Adrenal gland (tissue), 5 donors: ENCODE data around the gene RASAL1.

Source experiments
- POLR2A ChIP-seq, 2 donors: fragments of 450-650 bp; IDR thresholded peaks; one replicate each; pipeline ENCODE4 v1.6.1; 2017; ENCODE audit warnings: antibody characterized with exemption in 2 of 2, mild to moderate bottlenecking in 2 of 2, moderate library complexity in 1 of 2
- TF ChIP-seq, protein P1 (sequence below), 6 experiments: fragments of 450-650 bp in 4 of 6; fragments of 200-600 bp in 2 of 6; sonication (generic) in 1 of 6; IDR thresholded peaks; 1 replicate in 5 of 6; 2 replicates in 1 of 6; pipeline versions ENCODE4 v1.5.1 to v1.8.0; 2016 to 2021; ENCODE audit warnings: antibody characterized with exemption in 6 of 6, mild to moderate bottlenecking in 2 of 6, moderate library complexity in 1 of 6
- donor health status: DM: no; HTN: no; CAD: no.

DNA sequence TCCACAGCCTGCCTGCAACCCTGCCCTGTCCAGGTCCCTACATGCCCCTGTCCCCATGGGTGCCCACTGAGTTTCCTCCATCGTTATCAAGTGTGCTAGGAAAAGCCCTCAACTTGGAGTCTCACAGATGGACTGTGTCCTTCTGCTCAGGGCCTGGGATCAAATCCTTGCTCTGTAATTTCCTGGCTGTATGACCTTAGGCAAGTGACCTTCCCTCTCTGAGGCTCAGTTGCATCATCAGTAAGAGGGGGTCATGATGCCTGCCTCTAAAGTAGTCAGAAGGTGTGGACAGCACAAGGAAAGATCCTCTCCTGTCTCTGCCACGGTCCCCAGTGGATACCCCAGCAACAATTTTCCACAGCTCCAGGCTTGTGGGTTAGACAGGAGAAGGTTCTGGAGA, 22.2 kb downstream of the RASAL1 start:
- TF ChIP-seq POLR2A (IDR thresholded peaks at IDR 0.05) = no peak
- TF ChIP-seq, protein P1, sequence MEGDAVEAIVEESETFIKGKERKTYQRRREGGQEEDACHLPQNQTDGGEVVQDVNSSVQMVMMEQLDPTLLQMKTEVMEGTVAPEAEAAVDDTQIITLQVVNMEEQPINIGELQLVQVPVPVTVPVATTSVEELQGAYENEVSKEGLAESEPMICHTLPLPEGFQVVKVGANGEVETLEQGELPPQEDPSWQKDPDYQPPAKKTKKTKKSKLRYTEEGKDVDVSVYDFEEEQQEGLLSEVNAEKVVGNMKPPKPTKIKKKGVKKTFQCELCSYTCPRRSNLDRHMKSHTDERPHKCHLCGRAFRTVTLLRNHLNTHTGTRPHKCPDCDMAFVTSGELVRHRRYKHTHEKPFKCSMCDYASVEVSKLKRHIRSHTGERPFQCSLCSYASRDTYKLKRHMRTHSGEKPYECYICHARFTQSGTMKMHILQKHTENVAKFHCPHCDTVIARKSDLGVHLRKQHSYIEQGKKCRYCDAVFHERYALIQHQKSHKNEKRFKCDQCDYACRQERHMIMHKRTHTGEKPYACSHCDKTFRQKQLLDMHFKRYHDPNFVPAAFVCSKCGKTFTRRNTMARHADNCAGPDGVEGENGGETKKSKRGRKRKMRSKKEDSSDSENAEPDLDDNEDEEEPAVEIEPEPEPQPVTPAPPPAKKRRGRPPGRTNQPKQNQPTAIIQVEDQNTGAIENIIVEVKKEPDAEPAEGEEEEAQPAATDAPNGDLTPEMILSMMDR (IDR thresholded peaks at IDR 0.05) = no peak
